Muscle of back (tissue), 13 donors: Measurements from ENCODE around the gene NAA15. TPM values are rescaled to one million over a fixed set of nuclear protein-coding genes. Genes with fewer than 3 reads are reported as not detected.
"Not testable (repeated sequence)": the region's sequence is repeated elsewhere in the genome, so short reads cannot be mapped to it uniquely, and the experiment has no call there.

Experiments
- DNase-seq, 3 donors: peaks; one replicate each; pipeline versions ENCODE4 v3.0.0 to v3.0.0-alpha.2; 2013
- long read RNA-seq, 9 donors: transcript quantifications; one replicate each; lab custom pipeline, GENCODE V29; 2026
- polyA plus RNA-seq, 10 donors: library from polyadenylated mRNA; unstranded; fragments of 120-200 nt; gene quantifications; one replicate each; pipeline ENCODE4 v1.2.1, GENCODE V29; 2013; ENCODE audit not compliant: insufficient read length in 10 of 10

NAA15 gene
- 10 to 100 TPM; 22.5 to 38.1 (median 29.2) TPM for polyA plus RNA-seq
- long read RNA-seq, donor 1, full-length matches to known transcripts = 3 of 3 reads
- long read RNA-seq, donor 1, partial matches to known transcripts = 0 of 3 reads
- long read RNA-seq, donor 1, other reads (novel, unspliced or antisense) = 0 of 3 reads
- long read RNA-seq, donor 2, full-length matches to known transcripts = 1 of 1 reads
- long read RNA-seq, donor 2, partial matches to known transcripts = 0 of 1 reads
- long read RNA-seq, donor 2, other reads (novel, unspliced or antisense) = 0 of 1 reads
- long read RNA-seq, donor 3 = 0 reads
- long read RNA-seq, donor 4, full-length matches to known transcripts = 2 of 2 reads
- long read RNA-seq, donor 4, partial matches to known transcripts = 0 of 2 reads
- long read RNA-seq, donor 4, other reads (novel, unspliced or antisense) = 0 of 2 reads
- long read RNA-seq, donor 5, full-length matches to known transcripts = 1 of 8 reads
- long read RNA-seq, donor 5, partial matches to known transcripts = 7 of 8 reads
- long read RNA-seq, donor 5, other reads (novel, unspliced or antisense) = 0 of 8 reads
- long read RNA-seq, donor 6, full-length matches to known transcripts = 2 of 2 reads
- long read RNA-seq, donor 6, partial matches to known transcripts = 0 of 2 reads
- long read RNA-seq, donor 6, other reads (novel, unspliced or antisense) = 0 of 2 reads
- long read RNA-seq, donor 7 = 0 reads
- long read RNA-seq, donor 8 = 0 reads
- long read RNA-seq, donor 9 = 0 reads

DNA sequence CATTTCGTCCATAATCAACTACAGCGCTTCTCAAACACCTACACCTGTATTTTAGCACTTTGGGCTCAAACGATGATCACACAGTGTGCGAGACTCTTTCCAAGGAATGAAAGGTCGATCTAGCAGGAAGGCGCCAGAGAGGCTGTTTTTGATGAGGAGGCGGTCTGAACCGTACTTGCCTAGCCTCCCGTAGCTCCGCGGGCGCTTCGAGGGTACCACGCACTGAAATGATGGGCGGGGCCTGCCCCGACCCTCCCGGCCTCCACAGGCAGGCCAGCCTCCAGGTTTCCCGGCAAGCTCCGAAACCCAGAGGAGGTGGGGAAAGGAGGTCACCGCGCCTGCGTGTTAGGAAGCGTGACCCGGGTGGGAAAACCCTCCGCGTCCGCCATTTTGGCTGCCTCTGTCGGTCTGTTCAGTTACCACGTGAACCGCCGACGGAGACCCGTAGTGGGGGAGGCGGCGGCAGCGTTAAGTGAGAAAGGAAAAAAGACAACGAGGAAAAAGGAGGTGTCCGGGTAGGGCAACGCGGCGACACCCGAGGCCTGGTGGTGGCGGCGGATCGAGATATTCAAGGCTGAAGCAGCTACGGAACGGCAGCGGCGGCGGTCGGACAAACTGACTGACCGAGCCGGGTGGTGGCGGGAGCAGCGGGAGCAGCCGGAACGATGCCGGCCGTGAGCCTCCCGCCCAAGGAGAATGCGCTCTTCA lies at the start of gene NAA15:
Gene NAA15 (plus strand): TSS at position 393 of the 708 bp plus-strand sequence. CDS start 273 bp downstream, at position 666.
- peak; percentile 98 to 99 (median 98) for DNase-seq

DNA sequence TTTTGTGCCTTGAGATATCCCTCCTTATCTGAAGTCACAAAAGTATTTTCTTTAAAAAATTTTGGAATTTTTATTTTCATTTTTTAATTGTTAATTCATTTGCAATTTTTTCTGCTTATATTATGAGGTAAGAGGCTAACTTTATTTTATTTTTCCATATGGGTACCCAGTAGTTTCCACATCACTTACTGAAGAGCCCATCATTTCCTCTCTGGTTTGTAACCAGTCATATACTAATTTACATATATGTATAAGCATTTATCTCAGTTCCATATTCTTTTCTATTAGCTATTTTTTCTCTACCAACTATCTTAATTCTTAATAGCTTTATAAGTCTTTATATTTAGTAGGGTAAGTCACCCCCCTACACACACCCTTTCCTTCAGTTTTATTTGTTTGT lies 48.3 kb upstream of the NAA15 start:
- DNase-seq = no peak

- DNase-seq = no peak
These were observed 47.6 kb upstream of the NAA15 start for GRCh38 chr4:139253713-139254112.

DNA sequence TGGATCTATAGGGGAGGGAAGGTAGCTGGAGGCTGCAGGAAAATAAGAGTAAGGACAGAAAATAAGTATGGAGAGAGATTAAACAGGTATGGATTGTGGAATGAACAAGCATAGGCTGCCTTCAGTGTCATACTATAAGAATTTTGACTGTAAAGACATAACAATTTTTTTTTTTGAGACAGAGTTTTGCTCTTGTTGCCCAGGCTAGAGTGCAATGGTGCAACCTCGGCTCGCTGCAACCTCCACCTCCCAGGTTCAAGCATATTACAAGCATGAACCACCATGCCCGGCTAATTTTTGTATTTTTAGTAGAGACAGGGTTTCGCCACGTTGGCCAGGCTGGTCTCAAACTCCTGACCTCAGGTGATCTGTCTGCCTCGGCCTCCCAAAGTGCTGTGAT lies 45.7 kb upstream of the NAA15 start:
- not testable (repeated sequence) for DNase-seq

- no peak for DNase-seq
These were observed 45.0 kb upstream of the NAA15 start for GRCh38 chr4:139256349-139256748.

- DNase-seq = no peak
These were observed 35.7 kb upstream of the NAA15 start for GRCh38 chr4:139265654-139266053.

DNA sequence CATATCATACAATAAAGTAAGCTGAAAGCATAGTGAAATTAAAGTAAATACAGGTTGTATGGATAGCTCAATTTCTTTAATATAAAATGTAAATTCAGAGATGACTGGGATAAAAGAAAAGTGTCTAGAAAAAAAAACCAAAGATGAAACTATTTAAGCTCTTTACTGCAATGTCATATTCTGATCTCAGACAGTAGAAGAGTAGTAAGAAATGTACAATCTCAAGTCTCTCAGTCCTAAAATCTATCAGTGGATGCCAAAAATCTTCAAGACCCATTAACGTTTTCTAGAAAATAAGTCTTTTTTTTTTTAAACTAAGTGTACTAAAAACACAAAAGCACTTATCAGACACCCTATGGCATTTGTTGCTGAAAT lies 35.1 kb upstream of the NAA15 start:
- DNase-seq = no peak

DNA sequence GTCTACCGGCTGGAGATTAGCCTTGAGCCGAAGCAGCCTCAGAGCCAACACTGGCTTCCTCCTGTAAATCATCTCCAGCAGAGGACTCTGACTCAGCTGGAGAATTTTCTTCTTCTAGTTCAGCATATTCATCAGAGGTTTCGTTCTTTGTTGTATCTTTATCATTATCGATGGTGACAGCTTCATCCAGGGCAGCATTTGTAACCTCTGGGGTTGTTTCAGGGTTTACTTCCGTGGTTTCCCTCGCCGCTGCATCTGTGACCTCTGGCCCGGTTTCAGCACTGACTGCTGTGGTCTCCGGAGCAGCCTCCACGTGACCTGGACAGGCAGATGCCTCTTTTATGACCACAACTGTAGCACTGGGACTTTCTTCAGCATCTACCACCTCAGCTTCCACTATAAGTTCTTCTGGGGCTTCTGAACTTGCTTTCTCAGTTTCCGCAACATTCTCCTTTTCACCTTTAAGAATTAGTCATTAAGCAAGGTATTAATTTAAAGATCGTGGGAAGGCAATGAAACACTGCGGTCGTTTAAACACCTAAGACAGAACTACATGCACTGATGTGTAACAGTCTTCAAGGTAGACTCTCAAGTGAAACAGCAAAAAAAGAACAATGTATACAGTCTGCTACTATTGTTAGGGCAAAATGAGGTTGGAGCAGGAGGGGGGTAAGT lies 34.6 kb upstream of the NAA15 start:
- DNase-seq = peak; percentile 53 to 82 (median 63)

- no peak for DNase-seq
These were observed 34.0 kb upstream of the NAA15 start for GRCh38 chr4:139267301-139267700.

DNA sequence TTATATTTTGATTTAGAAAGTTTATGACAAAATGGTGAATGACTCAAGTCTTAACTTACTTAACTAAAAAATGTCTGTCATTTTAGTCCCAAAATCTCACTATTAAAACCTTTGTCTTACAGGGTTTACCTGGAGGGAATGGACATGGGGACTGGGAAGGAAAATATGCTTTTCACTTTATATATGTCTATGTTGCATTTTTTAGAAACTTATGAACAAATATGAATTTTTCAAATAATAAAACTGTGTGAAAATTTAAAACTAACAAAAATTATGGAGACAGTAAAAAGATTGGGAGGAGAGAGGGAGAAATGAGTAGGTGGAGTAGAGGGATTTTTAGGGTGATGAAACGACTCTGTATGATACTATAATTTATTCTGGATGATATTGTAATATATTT lies 27.5 kb upstream of the NAA15 start:
- no peak for DNase-seq

DNA sequence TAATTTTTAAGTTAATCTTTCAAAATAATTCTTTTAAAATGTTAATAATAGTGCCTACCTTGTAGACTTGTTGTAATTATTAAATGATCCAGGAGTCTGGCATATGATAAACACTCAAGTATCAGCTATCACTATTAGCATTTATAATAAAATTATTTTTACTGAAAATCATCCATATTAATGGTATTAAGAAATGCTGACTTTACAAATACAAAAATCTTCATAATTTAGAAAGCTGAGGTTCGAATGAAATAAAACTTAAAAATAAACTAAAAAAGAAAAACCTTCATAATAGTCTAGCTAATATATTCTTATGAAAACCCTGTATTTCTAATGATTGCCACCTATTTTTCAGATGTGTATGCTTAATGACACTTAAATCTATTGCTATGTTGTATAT lies 26.5 kb upstream of the NAA15 start:
- no peak for DNase-seq

DNA sequence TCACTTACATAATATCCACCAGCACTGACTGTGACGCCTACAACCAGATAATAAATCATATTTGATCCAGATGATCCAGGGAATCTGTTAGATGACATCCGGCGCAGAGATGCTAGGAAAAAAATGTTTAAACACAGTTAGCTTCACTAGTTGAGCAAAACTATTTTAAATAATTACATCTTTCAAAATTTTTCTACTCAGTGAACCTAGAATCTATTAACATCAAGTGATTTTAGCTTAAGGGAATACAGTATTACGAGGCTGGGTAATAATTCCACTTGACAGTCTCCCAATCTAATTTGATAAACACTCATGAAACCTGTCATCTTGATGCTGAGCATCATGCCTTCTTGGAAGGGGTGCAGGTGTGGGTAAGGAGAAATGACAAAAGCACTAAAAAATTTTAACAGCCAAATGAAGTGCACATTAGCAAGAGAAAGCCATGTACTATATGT lies 26.0 kb upstream of the NAA15 start:
- DNase-seq = no peak

DNA sequence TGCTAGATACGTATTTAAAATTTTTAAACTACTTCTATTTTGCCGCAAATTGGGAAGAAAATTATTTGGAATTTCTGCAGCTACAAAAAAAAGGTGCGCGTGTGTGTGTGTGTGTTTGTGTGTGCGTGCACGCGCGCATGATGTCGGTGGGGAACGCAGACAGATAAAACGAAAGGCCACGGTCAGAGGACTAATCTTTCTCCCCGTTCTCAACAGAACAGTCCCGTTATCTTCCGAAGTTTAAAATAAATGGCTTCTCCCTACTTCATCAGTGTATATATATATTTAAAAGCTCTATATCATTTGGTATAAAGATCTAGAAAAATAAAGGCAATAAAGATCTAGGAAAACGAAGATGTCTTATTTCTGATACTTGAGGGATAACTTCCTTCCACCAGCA lies 22.8 kb upstream of the NAA15 start:
- DNase-seq = peak in 1 of 3 donors; percentile 51

GRCh38 chr4:139278912-139279759 lies 22.2 kb upstream of the NAA15 start:
- peak in 1 of 3 donors; percentile 61 for DNase-seq

DNA sequence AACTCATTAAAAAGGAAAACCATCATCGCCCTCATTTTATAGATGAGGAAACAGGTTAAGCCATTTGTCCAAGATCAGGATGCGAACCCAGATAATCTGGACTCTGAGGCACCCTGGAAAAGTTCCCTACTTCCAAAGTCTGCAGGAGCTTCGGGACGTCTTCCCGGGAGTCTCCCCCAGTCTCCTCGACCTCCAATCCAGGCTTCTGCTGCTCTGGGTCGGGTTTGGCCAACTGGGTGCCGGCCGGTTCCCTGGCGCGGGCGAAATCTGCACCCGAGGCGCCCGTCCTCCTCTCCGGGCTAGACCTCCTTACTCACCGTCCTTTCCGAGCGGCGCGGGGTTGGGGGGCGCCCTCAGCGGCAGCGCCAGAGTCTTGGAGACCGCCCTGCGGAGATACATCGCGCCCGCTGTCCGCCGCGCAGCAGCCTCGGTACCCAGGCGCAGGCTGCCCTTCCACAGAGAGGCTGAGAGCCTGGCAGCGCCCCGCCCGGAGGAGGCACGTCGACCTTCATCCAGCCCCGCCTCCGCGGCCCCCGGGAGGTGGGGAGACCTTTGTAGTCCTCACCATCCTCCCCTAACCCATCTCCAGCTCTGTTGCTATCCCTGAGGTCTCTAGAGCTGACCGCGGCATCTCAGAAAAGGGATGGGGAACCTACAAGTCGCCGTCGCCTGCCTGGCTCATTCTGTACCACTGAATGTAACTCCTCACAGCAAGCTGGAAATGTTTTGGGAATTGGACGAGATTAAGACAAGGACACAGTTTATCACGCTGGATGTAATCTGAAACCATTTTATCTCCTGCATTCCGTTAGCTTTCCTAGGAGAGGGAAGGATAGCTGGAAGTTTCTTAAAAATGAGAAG lies 21.3 kb upstream of the NAA15 start, which contains the start of gene MGARP:
Gene MGARP (minus strand): TSS at position 466 of the 861 bp plus-strand sequence. CDS start 67 bp downstream, at position 399.
- DNase-seq = peak in 1 of 3 donors; percentile 53

GRCh38 chr4:139282065-139282720 lies 19.1 kb upstream of the NAA15 start:
- DNase-seq = no peak

GRCh38 chr4:139282721-139283075 lies 18.6 kb upstream of the NAA15 start:
- DNase-seq = no peak

GRCh38 chr4:139286186-139286698 lies 15.1 kb upstream of the NAA15 start:
- DNase-seq = no peak
